ENCODE measurements around the gene TCL1A.

TCL1A gene

GRCh38 chr14:95705518-95705917, 8.4 kb downstream of the TCL1A start:
- DNase-seq (ENCODE audit: low read depth in 2 of 2): no peak

GRCh38 chr14:95703805-95704204, 10.1 kb downstream of the TCL1A start:
- DNase-seq (ENCODE audit: low read depth in 2 of 2): no peak

- no peak for DNase-seq (ENCODE audit: low read depth in 2 of 2)
These were observed 10.6 kb downstream of the TCL1A start for GRCh38 chr14:95703341-95703740.

GRCh38 chr14:95701846-95702221, 12.1 kb downstream of the TCL1A start:
- no peak for DNase-seq (ENCODE audit: low read depth in 2 of 2)

GRCh38 chr14:95700221-95700976, 13.5 kb downstream of the TCL1A start:
- no peak for DNase-seq (ENCODE audit: low read depth in 2 of 2)

GRCh38 chr14:95699412-95699811, 14.5 kb downstream of the TCL1A start:
- DNase-seq (ENCODE audit: low read depth in 2 of 2): no peak

GRCh38 chr14:95698287-95698686, 15.6 kb downstream of the TCL1A start:
- no peak for DNase-seq (ENCODE audit: low read depth in 2 of 2)

GRCh38 chr14:95697764-95698163, 16.2 kb downstream of the TCL1A start:
- DNase-seq (ENCODE audit: low read depth in 2 of 2): no peak

- DNase-seq (ENCODE audit: low read depth in 2 of 2): no peak
These were observed 17.2 kb downstream of the TCL1A start for GRCh38 chr14:95696741-95697140.

GRCh38 chr14:95695913-95696312, 18.0 kb downstream of the TCL1A start:
- DNase-seq (ENCODE audit: low read depth in 2 of 2): no peak

GRCh38 chr14:95695051-95695450, 18.9 kb downstream of the TCL1A start:
- DNase-seq (ENCODE audit: low read depth in 2 of 2): no peak

GRCh38 chr14:95692109-95692508, 21.8 kb downstream of the TCL1A start:
- DNase-seq (ENCODE audit: low read depth in 2 of 2): no peak

GRCh38 chr14:95691591-95691990, 22.3 kb downstream of the TCL1A start:
- DNase-seq (ENCODE audit: low read depth in 2 of 2): no peak

- no peak for DNase-seq (ENCODE audit: low read depth in 2 of 2)
These were observed 23.1 kb downstream of the TCL1A start for GRCh38 chr14:95690815-95691214.

- DNase-seq (ENCODE audit: low read depth in 2 of 2): no peak
These were observed 24.5 kb downstream of the TCL1A start for GRCh38 chr14:95689441-95689840.

- no peak for DNase-seq (ENCODE audit: low read depth in 2 of 2)
These were observed 27.0 kb downstream of the TCL1A start for GRCh38 chr14:95686935-95687334.

GRCh38 chr14:95685978-95686922, 27.7 kb downstream of the TCL1A start, which contains the start of gene TCL1B:
Gene TCL1B (plus strand): TSS chr14:95686426. CDS start chr14:95686468, 42 bp downstream.
- DNase-seq (ENCODE audit: low read depth in 2 of 2): no peak

- no peak for DNase-seq (ENCODE audit: low read depth in 2 of 2)
These were observed 30.1 kb downstream of the TCL1A start for GRCh38 chr14:95683793-95684192.

GRCh38 chr14:95681153-95681552, 32.8 kb downstream of the TCL1A start:
- no peak for DNase-seq (ENCODE audit: low read depth in 2 of 2)

GRCh38 chr14:95679998-95680735, 33.8 kb downstream of the TCL1A start:
- DNase-seq (ENCODE audit: low read depth in 2 of 2): no peak

GRCh38 chr14:95679148-95679815, 34.6 kb downstream of the TCL1A start:
- no peak for DNase-seq (ENCODE audit: low read depth in 2 of 2)
